GM23248 (cell line): ENCODE data around the gene PTPRK.

Experiments used
- EZH2 ChIP-seq: fragments of 200-600 bp; sonication (generic); IDR thresholded peaks from 2 replicates; pipeline ENCODE4 v1.6.1; 2018; ENCODE audit warnings: antibody characterized with exemption, mild to moderate bottlenecking; ENCODE audit not compliant: insufficient read depth, poor library complexity, severe bottlenecking
- EZH2phosphoT487 ChIP-seq: fragments of 200-600 bp; sonication (generic); IDR thresholded peaks from 2 replicates; pipeline ENCODE4 v1.6.1; 2018; ENCODE audit warnings: antibody characterized with exemption, moderate library complexity, mild to moderate bottlenecking, low read depth; ENCODE audit not compliant: insufficient read depth

DNA sequence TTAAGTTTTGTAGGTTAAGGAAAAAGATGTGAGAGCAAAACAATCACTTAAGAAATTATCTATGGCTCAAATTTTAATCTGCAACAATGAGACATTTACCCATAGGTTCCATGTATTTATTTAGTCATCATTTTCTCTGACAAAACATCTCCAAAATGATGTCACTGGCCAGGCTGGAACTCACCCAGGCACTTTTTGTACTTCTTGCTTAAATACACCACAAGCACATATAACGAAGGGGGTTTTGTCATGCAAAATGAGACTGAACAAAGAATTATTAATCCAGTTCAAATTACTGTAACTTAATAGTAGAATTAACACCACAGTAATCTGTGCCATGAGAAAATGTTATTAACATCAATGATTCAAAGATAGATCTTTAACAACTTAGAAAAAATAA is 200.5 kb downstream of the PTPRK start:
- TF ChIP-seq EZH2, result no peak
- TF ChIP-seq EZH2phosphoT487, result no peak
